Stimulated activated CD8-positive, alpha-beta memory T cell treated with anti-CD3 and anti-CD28 coated beads, Interleukin-12 subunit alpha, Interleukin-12 subunit beta, amount 100 ng/mL, for 1 hour (primary cell): Measurements from ENCODE around the gene FBXW11.

Source experiments
- DNase-seq: peaks from one replicate; pipeline ENCODE4 v3.0.0-alpha.2; 2020; ENCODE audit warnings: low read depth

Gene FBXW11

GRCh38 chr5:171865471-171865870 is 141.0 kb downstream of the FBXW11 start:
- DNase-seq: no peak

DNA sequence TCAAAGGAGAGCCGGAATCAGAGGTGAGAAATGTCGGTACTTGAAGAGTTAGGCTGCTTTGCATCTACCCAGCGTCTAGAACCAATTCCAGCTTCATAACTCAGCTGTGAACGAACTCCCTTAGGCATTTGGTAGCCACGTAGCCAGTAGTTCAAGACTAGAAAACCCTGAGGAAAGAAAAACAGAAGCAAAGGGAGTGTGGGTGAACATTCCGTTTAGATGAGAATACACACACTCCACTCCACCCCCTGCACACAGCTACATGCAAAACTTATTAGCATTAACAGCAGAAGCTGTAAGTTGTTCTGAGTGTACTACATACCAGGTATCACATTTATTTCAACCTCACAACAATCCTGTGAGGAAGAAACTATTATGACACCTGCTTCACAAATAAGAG is 142.5 kb downstream of the FBXW11 start:
- DNase-seq: no peak

- no peak for DNase-seq
These were observed 143.8 kb downstream of the FBXW11 start for GRCh38 chr5:171862624-171863023.

GRCh38 chr5:171861381-171861780 is 145.1 kb downstream of the FBXW11 start:
- DNase-seq: no peak

- DNase-seq: no peak
These were observed 148.1 kb downstream of the FBXW11 start for GRCh38 chr5:171858303-171858702.

GRCh38 chr5:171857489-171857876 is 149.0 kb downstream of the FBXW11 start:
- DNase-seq: no peak

GRCh38 chr5:171855798-171856763 is 150.4 kb downstream of the FBXW11 start:
- no peak for DNase-seq

DNA sequence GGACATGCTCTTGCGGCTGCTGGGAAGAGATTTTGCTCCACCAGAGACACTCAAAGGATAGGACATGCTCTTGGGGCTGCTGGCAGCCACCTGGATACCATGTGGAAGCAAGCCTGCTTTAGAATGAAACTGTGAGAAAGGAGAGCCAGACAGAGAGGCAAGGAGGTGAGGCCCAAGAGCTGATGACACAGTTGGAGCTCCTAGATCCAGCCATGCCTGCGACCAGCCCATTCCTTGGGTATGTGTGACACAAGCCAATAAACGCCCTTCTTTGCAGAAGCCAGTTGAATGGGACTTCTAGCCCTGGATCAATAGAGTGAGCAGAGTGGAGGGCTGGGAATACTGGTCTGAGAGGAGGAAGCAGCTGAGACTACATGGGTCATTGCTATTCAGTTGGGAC is 151.2 kb downstream of the FBXW11 start:
- DNase-seq: no peak

GRCh38 chr5:171852255-171852681 is 154.2 kb downstream of the FBXW11 start:
- no peak for DNase-seq

DNA sequence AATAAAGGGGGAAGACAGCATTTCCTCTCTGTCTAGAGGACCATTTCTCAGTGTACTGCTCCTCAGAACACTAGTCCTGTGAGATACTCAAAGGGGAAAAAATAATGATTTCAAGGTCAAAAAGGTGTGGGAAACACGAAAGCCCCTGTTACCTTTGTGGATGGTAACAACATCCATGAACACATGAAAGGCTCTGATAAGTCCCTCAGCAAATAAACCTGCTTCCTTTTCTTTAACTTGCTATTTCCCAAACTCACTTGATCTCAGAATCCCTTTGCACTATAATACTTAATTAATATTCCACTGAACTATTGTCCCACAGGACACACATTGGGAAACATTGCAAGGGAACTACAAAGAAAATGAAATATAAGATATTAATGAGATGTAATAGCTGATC is 155.2 kb downstream of the FBXW11 start:
- DNase-seq: no peak

DNA sequence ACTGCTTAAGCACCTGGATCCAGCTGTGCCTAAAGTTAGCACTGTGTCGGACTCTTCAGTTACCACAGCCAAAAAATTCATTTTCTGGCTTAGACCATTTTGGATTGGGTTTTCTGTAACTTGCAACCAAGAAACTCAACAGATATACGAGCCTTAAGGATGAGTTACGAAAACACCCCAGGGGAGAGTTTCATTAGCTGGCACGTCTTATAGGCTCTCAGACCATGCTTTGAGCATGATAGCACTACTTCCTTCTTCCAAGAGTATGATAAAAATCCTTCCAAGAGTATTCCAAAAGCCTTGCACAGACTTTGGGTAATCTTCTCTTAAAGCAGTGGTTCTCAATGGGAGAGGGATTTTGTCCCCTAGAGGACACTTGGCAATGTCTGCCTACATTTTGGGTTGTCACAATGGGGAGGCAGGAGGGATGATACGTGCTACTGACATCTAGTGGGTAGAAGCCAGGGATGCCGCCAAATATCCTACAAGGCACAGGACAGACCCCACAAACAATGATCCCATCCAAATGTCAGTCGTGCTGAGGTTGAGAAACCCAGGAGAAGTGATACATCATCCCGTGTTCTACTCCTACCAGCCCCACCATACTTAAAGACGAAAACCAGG is 156.0 kb downstream of the FBXW11 start:
- DNase-seq: no peak

GRCh38 chr5:171849585-171850323 is 156.7 kb downstream of the FBXW11 start:
- DNase-seq: no peak

GRCh38 chr5:171848911-171849520 is 157.4 kb downstream of the FBXW11 start:
- DNase-seq: no peak

- no peak for DNase-seq
These were observed 158.0 kb downstream of the FBXW11 start for GRCh38 chr5:171848486-171848885.

DNA sequence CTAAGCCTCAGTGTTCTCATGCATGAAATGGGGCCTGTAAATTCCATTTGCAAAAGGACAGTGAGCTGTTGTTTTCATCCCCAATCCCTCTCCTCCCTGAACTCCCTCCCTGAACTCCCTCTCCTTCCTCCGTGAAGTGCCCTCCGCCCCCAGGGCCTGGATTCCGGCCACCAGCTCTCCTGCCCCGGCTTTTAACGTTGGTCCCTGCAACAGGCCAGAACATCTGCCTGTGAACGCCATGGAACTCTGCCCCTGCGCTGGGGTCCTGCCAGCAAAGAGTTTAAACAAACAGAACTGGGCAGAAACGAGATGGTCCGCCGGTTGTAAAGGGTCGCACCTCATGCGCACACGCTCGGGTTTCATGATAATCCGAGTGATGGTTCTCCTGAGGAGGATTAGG is 158.4 kb downstream of the FBXW11 start:
- DNase-seq: no peak

DNA sequence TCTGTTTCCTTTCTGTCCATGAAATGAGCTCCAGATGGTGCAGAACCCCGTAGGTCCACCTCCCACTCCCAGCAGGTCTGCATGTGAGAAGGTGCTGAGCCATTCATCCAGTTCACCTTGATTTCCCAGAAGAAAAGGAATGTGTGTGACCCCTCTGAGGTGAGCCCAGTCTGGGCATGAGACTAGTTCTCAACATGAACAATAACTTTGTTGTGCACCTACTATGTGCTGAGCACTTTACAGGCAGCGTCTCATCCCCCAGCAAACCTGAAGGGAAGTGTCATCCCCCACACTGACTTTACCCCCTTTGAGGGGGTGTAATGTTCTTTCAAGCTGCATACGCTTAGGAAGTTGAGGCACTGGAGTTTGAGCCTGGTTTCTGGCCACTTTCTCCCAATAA is 159.4 kb downstream of the FBXW11 start:
- no peak for DNase-seq

GRCh38 chr5:171846323-171846722 is 160.1 kb downstream of the FBXW11 start:
- no peak for DNase-seq

- DNase-seq: no peak
These were observed 160.6 kb downstream of the FBXW11 start for GRCh38 chr5:171845857-171846256.

DNA sequence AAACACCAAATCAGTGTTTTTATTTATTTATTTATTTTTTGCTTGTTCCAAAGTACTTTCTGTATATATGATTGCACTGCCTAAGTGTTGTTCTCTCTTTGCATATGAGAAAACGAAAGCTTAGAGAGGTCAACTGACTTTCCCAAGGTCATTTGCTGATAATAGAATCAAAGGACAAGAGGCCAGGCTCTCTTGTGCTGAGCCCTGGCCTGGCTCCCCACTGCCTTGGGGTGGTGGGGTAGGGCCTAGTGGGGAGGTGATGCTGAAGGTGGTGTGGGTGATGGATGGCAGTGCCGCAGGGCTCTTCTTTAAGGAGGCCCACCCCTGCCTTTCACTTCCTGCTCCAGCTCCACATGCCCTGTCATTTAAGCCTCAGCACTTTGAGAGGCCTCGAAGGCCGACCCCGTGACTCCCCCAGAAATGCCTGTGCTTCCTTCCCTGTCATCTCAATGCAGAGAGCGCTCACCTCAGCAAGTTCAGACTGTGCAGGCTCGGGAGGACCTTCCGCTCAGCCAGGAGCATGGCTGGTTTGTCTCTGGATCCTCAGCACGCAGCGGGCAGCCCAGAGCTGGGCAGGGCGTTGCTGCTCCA is 161.3 kb downstream of the FBXW11 start:
- no peak for DNase-seq

DNA sequence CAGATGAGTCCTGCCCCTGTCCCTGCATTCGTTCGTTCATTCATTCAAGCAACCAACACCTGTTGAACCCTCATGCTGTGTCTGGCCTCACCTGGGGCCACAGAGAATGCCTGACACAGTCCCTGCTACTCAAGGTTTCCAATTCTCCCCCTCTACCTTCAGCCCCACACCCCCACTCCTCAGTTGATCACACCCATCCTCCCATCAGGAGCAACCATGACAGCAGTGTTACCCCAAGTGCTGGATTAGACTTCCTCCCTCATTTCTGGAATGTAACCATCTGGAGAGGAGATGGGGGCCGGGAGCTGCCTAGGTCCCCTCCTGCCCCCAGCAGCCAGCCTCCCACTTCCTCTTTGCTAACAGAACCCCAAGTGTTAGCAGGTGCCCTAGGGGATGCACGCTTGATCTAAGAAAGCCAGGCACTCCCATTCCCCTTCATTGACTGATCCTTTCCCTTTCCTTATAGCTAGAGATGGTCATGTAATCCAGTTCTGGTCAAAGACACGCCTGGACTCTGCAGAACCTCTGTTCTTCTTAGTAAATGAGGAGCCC is 163.6 kb downstream of the FBXW11 start:
- DNase-seq: no peak

DNA sequence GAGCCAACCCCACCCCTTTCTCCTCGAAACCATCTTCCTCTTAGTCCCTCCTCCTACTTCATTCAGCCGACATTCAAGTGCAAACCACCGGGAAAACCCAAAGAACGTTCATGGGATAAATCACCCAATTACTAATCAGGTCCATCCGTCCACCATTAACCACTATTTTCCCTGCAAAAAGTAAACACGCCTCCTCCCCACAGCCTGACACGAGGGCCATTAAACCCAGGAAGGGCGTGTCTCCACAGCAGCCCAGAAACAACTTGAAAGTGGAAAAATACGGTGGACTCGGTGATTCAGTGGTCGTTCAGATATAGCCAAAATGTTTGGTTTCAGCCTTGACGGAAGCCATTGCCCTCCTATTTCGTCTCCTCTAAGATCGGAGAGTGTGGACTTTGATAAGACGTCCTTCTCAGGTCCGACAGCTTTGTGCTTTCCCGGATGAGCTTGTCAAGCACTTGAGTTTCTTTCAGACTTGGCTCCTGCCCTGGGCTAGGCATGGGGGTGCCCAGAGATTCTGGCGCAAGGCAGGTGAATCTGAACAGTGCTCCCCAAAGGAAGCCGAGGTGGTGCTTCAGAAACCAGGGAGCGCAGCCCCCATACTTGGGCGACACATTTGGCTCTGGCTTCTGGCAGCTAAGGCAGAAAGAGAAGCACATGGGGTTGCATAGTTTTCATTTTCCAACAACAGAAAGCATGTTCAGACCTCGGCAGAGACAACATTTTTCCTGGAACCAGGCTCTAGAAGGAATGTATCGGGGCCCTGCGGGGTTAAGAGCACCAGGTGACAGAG is 164.3 kb downstream of the FBXW11 start:
- no peak for DNase-seq
